ENCODE results near the gene CCDC89.

CCDC89 gene

DNA sequence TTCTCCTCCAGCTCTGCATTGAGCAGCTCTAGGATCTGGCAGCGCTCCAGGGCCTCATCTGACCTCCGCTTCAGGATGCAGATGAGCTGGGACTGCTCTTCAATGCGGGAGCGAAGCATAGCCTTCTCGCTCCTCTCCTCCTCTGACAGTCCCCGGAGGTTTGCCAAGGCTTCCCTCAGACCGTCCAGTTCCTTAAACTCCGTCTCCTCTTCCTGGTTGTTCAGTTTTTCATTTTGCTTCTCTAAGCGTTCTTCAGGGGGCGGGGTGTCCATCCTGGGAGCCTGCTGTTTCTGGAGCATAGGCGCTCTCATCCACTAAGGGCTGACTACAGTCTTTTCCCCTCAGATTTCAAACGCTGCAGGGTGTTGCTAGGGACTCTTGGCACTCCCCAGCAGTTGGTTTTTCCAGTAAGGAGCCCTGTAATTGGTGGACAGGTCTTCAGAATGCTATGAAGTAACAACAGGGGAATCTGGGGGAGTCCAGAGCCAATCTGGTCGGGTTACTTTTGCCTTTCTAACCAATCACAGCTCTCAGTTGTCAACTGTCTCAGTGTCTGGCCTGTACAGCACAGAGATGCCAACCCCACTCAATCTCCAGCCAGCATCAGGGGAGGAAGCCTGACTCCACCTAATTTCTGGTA lies at the start of gene CCDC89:
Gene CCDC89, minus strand, starts transcription at position 376 of the 640 bp plus-strand sequence. Its CDS starts 65 bp downstream, at position 311.
- Histone ChIP-seq H3K79me2 (ENCODE audit: insufficient read depth, low read depth) (no peaks in the 10 kb centered on the region), H3K4me1 (ENCODE audit: low read depth, poor library complexity, severe bottlenecking) (peaks cover 11% of the 10 kb centered on the region), H3K4me3 (IDR thresholded peaks at IDR 0.05; ENCODE audit: insufficient read depth, low read depth, low read length) (no peak within 1 kb of the TSS), H3K27ac (no peak within 1 kb of the TSS), H4K20me1 (ENCODE audit: insufficient read depth) (no peaks in the 10 kb centered on the region), H3K27me3 (ENCODE audit: insufficient read depth, low read depth) (no peaks in the 10 kb centered on the region), H2AFZ (ENCODE audit: low read depth) (no peak within 1 kb of the TSS), H3K9ac (no peak within 1 kb of the TSS), H3K4me2 (no peak within 1 kb of the TSS), H3K36me3 (ENCODE audit: insufficient read depth) (no peaks in the 10 kb centered on the region)
- TF ChIP-seq, protein P1, sequence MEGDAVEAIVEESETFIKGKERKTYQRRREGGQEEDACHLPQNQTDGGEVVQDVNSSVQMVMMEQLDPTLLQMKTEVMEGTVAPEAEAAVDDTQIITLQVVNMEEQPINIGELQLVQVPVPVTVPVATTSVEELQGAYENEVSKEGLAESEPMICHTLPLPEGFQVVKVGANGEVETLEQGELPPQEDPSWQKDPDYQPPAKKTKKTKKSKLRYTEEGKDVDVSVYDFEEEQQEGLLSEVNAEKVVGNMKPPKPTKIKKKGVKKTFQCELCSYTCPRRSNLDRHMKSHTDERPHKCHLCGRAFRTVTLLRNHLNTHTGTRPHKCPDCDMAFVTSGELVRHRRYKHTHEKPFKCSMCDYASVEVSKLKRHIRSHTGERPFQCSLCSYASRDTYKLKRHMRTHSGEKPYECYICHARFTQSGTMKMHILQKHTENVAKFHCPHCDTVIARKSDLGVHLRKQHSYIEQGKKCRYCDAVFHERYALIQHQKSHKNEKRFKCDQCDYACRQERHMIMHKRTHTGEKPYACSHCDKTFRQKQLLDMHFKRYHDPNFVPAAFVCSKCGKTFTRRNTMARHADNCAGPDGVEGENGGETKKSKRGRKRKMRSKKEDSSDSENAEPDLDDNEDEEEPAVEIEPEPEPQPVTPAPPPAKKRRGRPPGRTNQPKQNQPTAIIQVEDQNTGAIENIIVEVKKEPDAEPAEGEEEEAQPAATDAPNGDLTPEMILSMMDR (conservative IDR thresholded peaks at IDR 0.05; ENCODE audit: low read depth, low read length) = no peak

- H3K27me3 ChIP-seq (ENCODE audit: insufficient read depth, low read depth) = no peaks in the 10 kb centered on the region
- H3K9ac ChIP-seq = no peak overlapping the region
- H3K4me2 ChIP-seq = no peak overlapping the region
- H3K79me2 ChIP-seq (ENCODE audit: insufficient read depth, low read depth) = no peaks in the 10 kb centered on the region
- H3K27ac ChIP-seq = no peak overlapping the region
- no peak overlapping the region for H2AFZ ChIP-seq (ENCODE audit: low read depth)
- H3K36me3 ChIP-seq (ENCODE audit: insufficient read depth) = no peaks in the 10 kb centered on the region
- no peaks in the 10 kb centered on the region for H4K20me1 ChIP-seq (ENCODE audit: insufficient read depth)
- TF ChIP-seq, protein P1 (conservative IDR thresholded peaks at IDR 0.05; ENCODE audit: low read depth, low read length) = no peak
- H3K4me1 ChIP-seq (ENCODE audit: low read depth, poor library complexity, severe bottlenecking) = no peaks in the 10 kb centered on the region
- H3K4me3 ChIP-seq (IDR thresholded peaks at IDR 0.05; ENCODE audit: insufficient read depth, low read depth, low read length) = no peak overlapping the region
These were observed 47.0 kb upstream of the CCDC89 start for GRCh38 chr11:85732965-85733364.

- TF ChIP-seq, protein P1 (conservative IDR thresholded peaks at IDR 0.05; ENCODE audit: low read depth, low read length) = no peak
- Histone ChIP-seq H3K27ac (no peak overlapping the region), H3K9ac (no peak overlapping the region), H4K20me1 (ENCODE audit: insufficient read depth) (no peaks in the 10 kb centered on the region), H3K4me1 (ENCODE audit: low read depth, poor library complexity, severe bottlenecking) (no peaks in the 10 kb centered on the region), H3K27me3 (ENCODE audit: insufficient read depth, low read depth) (no peaks in the 10 kb centered on the region), H2AFZ (ENCODE audit: low read depth) (no peak overlapping the region), H3K4me3 (IDR thresholded peaks at IDR 0.05; ENCODE audit: insufficient read depth, low read depth, low read length) (no peak overlapping the region), H3K36me3 (ENCODE audit: insufficient read depth) (no peaks in the 10 kb centered on the region), H3K79me2 (ENCODE audit: insufficient read depth, low read depth) (no peaks in the 10 kb centered on the region), H3K4me2 (no peak overlapping the region)
These were observed 40.4 kb upstream of the CCDC89 start for GRCh38 chr11:85726381-85726780.

- Histone ChIP-seq H3K9ac (no peak overlapping the region), H3K79me2 (ENCODE audit: insufficient read depth, low read depth) (no peaks in the 10 kb centered on the region), H3K4me2 (no peak overlapping the region), H3K27ac (no peak overlapping the region), H3K4me3 (IDR thresholded peaks at IDR 0.05; ENCODE audit: insufficient read depth, low read depth, low read length) (no peak overlapping the region), H3K4me1 (ENCODE audit: low read depth, poor library complexity, severe bottlenecking) (no peaks in the 10 kb centered on the region), H2AFZ (ENCODE audit: low read depth) (no peak overlapping the region), H3K27me3 (ENCODE audit: insufficient read depth, low read depth) (no peaks in the 10 kb centered on the region), H4K20me1 (ENCODE audit: insufficient read depth) (no peaks in the 10 kb centered on the region), H3K36me3 (ENCODE audit: insufficient read depth) (no peaks in the 10 kb centered on the region)
- TF ChIP-seq, protein P1 (conservative IDR thresholded peaks at IDR 0.05; ENCODE audit: low read depth, low read length) = no peak
These were observed 39.7 kb upstream of the CCDC89 start for GRCh38 chr11:85725510-85726258.

Measured in KMS-11 (cell line).